ENCODE measurements around the gene GPS1. TPM values are rescaled to one million over a fixed set of nuclear protein-coding genes. Genes with fewer than 3 reads are reported as not detected.

The GPS1 gene
- total and polyA plus RNA-seq, 10 of the 15 experiments (the other 5 are each of a cell fraction or from before 2014, with no cell fraction given) = 2.2 to 146 (median 77.7) TPM

GRCh38 chr17:82062076-82062983, 10.6 kb downstream of the GPS1 start:
- no peak overlapping the region for H2AFZ ChIP-seq (ENCODE audit: control insufficient read depth, low read depth, low read length)
- ChIA-PET CTCF (no interaction called here), SMC1A (ENCODE audit: uncharacterized antibody, unreplicated experiment) (no interaction called here), POLR2A (no interaction called here), RAD21 (ENCODE audit: unreplicated experiment) (no interaction called here)
- no peak overlapping the region for H3K27ac ChIP-seq (ENCODE audit: control insufficient read depth, insufficient read depth)
- peaks cover 8% of the 10 kb centered on the region for H3K4me1 ChIP-seq (ENCODE audit: control insufficient read depth, insufficient read depth, low read length)
- no peaks in the 10 kb centered on the region for H3K9me3 ChIP-seq (replicated peaks; ENCODE audit: control insufficient read depth, insufficient read depth, low read length)
- DNase-seq (ENCODE audit: low read depth, low spot score) (no peak), ATAC-seq (no peak), FAIRE-seq (no peak)
- no peaks in the 10 kb centered on the region for H3K27me3 ChIP-seq (replicated peaks in 1 of 2; ENCODE audit: control insufficient read depth in 2 of 2, insufficient read depth in 2 of 2, low read length in 1 of 2)
- 91% methylated on average over 23 of the region's 24 CpGs for WGBS (ENCODE audit: insufficient coverage, insufficient replicate concordance, low lambda C conversion rate, missing lambda C conversion rate)
- TF ChIP-seq SUZ12 (IDR thresholded peaks at IDR 0.05; ENCODE audit: unreplicated experiment) (no peak), ASH2L (IDR thresholded peaks at IDR 0.05; ENCODE audit: borderline replicate concordance, low read depth) (no peak), NFYA (IDR thresholded peaks at IDR 0.05; ENCODE audit: borderline replicate concordance, low read depth, low read length) (no peak), DPF2 (IDR thresholded peaks at IDR 0.05) (no peak), CREB1 (IDR thresholded peaks at IDR 0.05; ENCODE audit: low read depth) (no peak), POLR2A (IDR thresholded peaks at IDR 0.05; ENCODE audit: low read depth, low read length) (0 out of 2 replicates have a peak, but pooled peaks have one; percentile 7), RAD21 (IDR thresholded peaks at IDR 0.05; ENCODE audit: insufficient read depth, low read depth, low read length) (no peak), RB1 (IDR thresholded peaks at IDR 0.05; ENCODE audit: borderline replicate concordance) (no peak)
- TF ChIP-seq, protein P1, sequence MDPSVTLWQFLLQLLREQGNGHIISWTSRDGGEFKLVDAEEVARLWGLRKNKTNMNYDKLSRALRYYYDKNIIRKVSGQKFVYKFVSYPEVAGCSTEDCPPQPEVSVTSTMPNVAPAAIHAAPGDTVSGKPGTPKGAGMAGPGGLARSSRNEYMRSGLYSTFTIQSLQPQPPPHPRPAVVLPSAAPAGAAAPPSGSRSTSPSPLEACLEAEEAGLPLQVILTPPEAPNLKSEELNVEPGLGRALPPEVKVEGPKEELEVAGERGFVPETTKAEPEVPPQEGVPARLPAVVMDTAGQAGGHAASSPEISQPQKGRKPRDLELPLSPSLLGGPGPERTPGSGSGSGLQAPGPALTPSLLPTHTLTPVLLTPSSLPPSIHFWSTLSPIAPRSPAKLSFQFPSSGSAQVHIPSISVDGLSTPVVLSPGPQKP (IDR thresholded peaks at IDR 0.05; ENCODE audit: low read depth, low read length) = no peak
- H3K4me2 ChIP-seq (ENCODE audit: control insufficient read depth, insufficient read depth) = no peak overlapping the region
- intact Hi-C loops (cut with micrococcal nuclease; ENCODE audit: unreplicated experiment) (no loop called here), in situ Hi-C loops (cut with MboI) (no loop called here)
- peaks cover 20% of the 10 kb centered on the region for H3K79me2 ChIP-seq (ENCODE audit: control insufficient read depth, insufficient read depth, low read length)
- no peak overlapping the region for H3K9ac ChIP-seq (ENCODE audit: control insufficient read depth, insufficient read depth, low read length)
- H3K36me3 ChIP-seq (ENCODE audit: control insufficient read depth in 2 of 2, insufficient read depth in 2 of 2, low read length in 1 of 2) = peaks cover 3 to 19% of the 10 kb centered on the region in 2 experiments; a peak in 3 of 4 replicates
- no peaks in the 10 kb centered on the region for H4K20me1 ChIP-seq (ENCODE audit: control insufficient read depth, insufficient read depth)
- no peak overlapping the region for H3K4me3 ChIP-seq
- no TSS peak for BruUV-seq (replicated peaks)
